ENCODE results near the gene TUT4.

The TUT4 gene

DNA sequence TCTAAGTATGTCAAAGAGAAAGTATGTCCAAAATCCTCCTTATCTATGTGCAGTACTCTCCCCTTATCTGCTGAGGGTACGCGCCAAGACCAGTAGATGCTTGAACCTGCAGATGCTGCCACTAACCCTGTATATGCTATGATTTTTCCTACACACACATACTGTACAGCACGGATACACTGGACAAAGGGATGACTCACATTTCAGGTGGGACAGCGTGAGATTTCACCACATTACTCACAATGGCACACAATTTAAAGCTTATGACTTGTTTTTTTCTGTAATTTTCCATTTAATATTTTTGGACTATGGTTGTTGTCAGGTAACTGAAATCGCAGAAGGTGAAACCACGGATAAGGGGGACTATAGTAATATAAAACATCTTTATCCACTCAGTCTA, 152.8 kb downstream of the TUT4 start:
- no peak for DNase-seq

DNA sequence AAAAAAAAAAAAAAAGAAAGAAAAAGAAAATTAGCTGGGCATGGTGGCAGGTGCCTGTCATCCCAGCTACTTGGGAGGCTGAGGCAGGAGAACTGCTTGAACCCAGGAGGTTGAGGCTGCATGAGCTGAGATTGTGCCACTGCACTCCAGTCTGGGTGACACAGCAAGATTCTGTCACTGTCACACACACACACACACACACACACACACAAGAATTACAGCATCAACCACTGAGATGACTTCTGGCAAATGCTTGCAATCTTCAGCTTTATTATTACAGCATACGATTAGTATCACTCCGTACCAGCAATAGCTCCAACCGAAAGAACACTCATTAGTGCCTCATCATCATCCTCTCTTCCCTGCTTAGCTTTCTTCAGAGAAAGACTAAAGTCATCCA, 153.3 kb downstream of the TUT4 start:
- DNase-seq, result no peak

DNA sequence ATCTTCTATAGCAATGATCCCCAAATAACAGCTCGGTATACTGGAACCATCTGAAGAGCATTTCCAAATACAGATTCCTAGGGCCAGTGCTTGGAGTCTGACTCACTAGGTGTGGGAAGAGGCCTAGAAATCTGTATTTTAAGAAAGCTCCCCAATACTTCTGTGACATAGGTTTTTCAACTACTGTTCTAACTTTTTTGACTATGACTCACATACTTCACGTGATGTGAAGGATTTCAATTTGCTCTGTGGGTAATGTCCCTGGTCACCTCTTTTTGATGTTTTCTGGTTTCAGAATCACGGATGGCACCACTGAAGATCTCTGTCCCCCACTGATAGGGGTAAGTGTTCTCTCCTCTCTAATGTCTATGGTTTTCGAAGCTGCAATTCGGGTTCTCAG, 159.7 kb downstream of the TUT4 start:
- no peak for DNase-seq

DNA sequence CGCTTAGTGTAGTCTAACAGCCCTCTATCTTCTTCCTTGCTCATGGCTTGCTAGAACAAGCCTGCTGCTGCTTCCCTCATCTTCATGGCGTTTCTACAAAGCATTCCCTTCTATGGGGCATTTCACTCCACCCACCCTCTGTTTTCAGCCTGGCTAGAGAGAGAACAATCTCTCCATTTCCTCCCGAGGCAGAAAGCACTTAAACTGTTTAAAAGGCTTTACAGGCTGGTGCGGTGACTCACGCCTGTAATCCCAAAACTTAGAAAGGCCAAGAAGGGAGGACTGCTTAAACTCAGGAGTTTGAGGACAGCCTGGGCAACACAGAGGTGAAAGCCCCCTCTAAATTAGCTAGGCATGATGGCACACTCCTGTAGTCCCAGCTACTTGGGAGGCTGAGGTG, 166.4 kb downstream of the TUT4 start:
- DNase-seq, result no peak

DNA sequence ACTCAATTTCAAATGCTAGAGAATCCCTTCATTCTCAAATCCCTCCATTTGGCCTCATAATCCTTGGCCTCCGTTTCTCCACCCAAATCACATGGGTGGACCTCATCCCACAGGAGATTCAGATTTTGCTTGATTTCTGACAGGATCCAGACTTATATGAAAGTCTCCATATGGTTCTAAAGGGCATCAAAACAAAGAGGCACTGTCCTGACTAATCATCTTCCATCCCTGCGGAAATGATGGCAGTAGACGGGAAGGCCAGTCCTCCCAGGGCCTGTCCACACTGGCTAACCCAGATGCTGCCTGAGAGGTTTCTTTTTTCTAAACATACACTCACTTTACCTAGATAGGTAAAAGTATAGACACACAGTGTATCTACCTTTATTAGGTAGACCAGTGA, 167.5 kb downstream of the TUT4 start:
- DNase-seq, result no peak

All from Kasumi-1 (cell line).